ENCODE results near the gene BCAR3.

Gene BCAR3

GRCh38 chr1:93578911-93579825 is 102.5 kb downstream of the BCAR3 start:
- H3K79me1 ChIP-seq (replicated peaks; ENCODE audit: low read length, poor library complexity, severe bottlenecking) = peaks cover 48% of the 10 kb centered on the region
- H2BK120ac ChIP-seq (ENCODE audit: low read depth, low read length) = no peak overlapping the region
- no peak overlapping the region for H2AFZ ChIP-seq (ENCODE audit: low read depth, low read length)
- H2AK5ac ChIP-seq (ENCODE audit: low read length, severe bottlenecking) = peak overlapping the region; percentile 30
- 90% methylated on average over 11 of the region's 11 CpGs for WGBS
- H3K4me2 ChIP-seq (ENCODE audit: low read length, poor library complexity, severe bottlenecking) = no peak overlapping the region
- H3K14ac ChIP-seq (ENCODE audit: low read length in 2 of 2) = peak overlapping the region in 1 of 2 experiments; percentile 59
- peak overlapping the region; percentile 70 for H3K27ac ChIP-seq (ENCODE audit: low read length, poor library complexity, severe bottlenecking)
- H3K23ac ChIP-seq (ENCODE audit: low read length in 2 of 2) = no peak overlapping the region
- peak overlapping the region; percentile 89 for H2BK15ac ChIP-seq (ENCODE audit: low read depth, poor library complexity, severe bottlenecking)
- H3K4ac ChIP-seq (ENCODE audit: low read depth in 1 of 2, low read length in 2 of 2) = peak overlapping the region; percentile 24 to 57
- DNase-seq = no peak
- H3K36me3 ChIP-seq (ENCODE audit: control insufficient read depth in 1 of 2, insufficient read depth in 2 of 2, low read depth in 1 of 2, low read length in 2 of 2) = peaks cover 67 to 96% of the 10 kb centered on the region in 2 experiments
- peak overlapping the region; percentile 76 for H4K8ac ChIP-seq (ENCODE audit: low read length)
- H2BK12ac ChIP-seq (ENCODE audit: low read length in 2 of 2) = peak overlapping the region; percentile 11 to 56
- H3K4me1 ChIP-seq (ENCODE audit: control insufficient read depth, insufficient read depth, low read depth, low read length) = peaks cover 32% of the 10 kb centered on the region
- H3K4me3 ChIP-seq (ENCODE audit: insufficient read depth in 1 of 2, low read depth in 1 of 2, low read length in 2 of 2) = no peak overlapping the region
- H3K9ac ChIP-seq (ENCODE audit: low read length) = peak overlapping the region; percentile 64
- H3K9me3 ChIP-seq (ENCODE audit: control insufficient read depth, low read length) = no peaks in the 10 kb centered on the region
- H3K27me3 ChIP-seq (ENCODE audit: control insufficient read depth in 1 of 2, insufficient read depth in 1 of 2, low read length in 2 of 2) = no peaks in the 10 kb centered on the region
- no peak overlapping the region for H2BK5ac ChIP-seq (ENCODE audit: low read depth, low read length, poor library complexity, severe bottlenecking)
- peak overlapping the region; percentile 42 to 74 for H3K18ac ChIP-seq (ENCODE audit: low read depth in 1 of 2, low read length in 2 of 2)
- H4K91ac ChIP-seq (ENCODE audit: low read length) = peak overlapping the region; percentile 76

DNA sequence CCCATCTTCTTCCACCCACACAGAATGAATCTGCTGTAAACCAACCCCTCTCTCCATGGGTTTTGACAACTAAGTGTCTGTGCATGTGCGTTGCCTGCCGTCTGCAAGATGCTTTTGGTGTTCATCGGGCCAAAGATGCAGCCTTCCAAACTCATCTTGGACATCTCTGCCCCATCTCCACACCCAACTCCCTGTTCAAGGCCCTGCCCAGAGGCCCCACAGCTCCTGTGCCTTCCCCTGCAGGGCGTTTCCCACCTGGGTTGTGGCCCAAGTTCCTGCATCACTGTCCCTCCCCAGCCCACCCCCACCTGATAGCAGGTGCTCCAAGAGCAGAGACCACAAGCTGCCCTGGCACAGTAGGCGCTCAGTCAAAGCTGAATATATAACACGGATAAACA is 103.2 kb downstream of the BCAR3 start:
- no peaks in the 10 kb centered on the region for H3K27me3 ChIP-seq (ENCODE audit: control insufficient read depth in 1 of 2, insufficient read depth in 1 of 2, low read length in 2 of 2)
- peaks cover 32% of the 10 kb centered on the region for H3K4me1 ChIP-seq (ENCODE audit: control insufficient read depth, insufficient read depth, low read depth, low read length)
- H2AFZ ChIP-seq (ENCODE audit: low read depth, low read length) = no peak overlapping the region
- H3K9ac ChIP-seq (ENCODE audit: low read length) = no peak overlapping the region
- H4K8ac ChIP-seq (ENCODE audit: low read length) = no peak overlapping the region
- no peak overlapping the region for H3K14ac ChIP-seq (ENCODE audit: low read length in 2 of 2)
- H3K9me3 ChIP-seq (ENCODE audit: control insufficient read depth, low read length) = no peaks in the 10 kb centered on the region
- H2AK5ac ChIP-seq (ENCODE audit: low read length, severe bottlenecking) = no peak overlapping the region
- H3K4me3 ChIP-seq (ENCODE audit: insufficient read depth in 1 of 2, low read depth in 1 of 2, low read length in 2 of 2) = no peak overlapping the region
- peaks cover 62 to 94% of the 10 kb centered on the region in 2 experiments for H3K36me3 ChIP-seq (ENCODE audit: control insufficient read depth in 1 of 2, insufficient read depth in 2 of 2, low read depth in 1 of 2, low read length in 2 of 2)
- no peak overlapping the region for H3K27ac ChIP-seq (ENCODE audit: low read length, poor library complexity, severe bottlenecking)
- no peak overlapping the region for H3K4me2 ChIP-seq (ENCODE audit: low read length, poor library complexity, severe bottlenecking)
- H3K4ac ChIP-seq (ENCODE audit: low read depth in 1 of 2, low read length in 2 of 2) = no peak overlapping the region
- peaks cover 45% of the 10 kb centered on the region for H3K79me1 ChIP-seq (replicated peaks; ENCODE audit: low read length, poor library complexity, severe bottlenecking)
- H3K18ac ChIP-seq (ENCODE audit: low read depth in 1 of 2, low read length in 2 of 2) = no peak overlapping the region
- no peak for DNase-seq
- no peak overlapping the region for H2BK12ac ChIP-seq (ENCODE audit: low read length in 2 of 2)
- no peak overlapping the region for H2BK5ac ChIP-seq (ENCODE audit: low read depth, low read length, poor library complexity, severe bottlenecking)
- H2BK15ac ChIP-seq (ENCODE audit: low read depth, poor library complexity, severe bottlenecking) = no peak overlapping the region
- H3K23ac ChIP-seq (ENCODE audit: low read length in 2 of 2) = no peak overlapping the region
- no peak overlapping the region for H4K91ac ChIP-seq (ENCODE audit: low read length)
- no peak overlapping the region for H2BK120ac ChIP-seq (ENCODE audit: low read depth, low read length)
- 95% methylated on average over 6 of the region's 6 CpGs for WGBS

GRCh38 chr1:93577536-93578432 is 103.9 kb downstream of the BCAR3 start:
- no peak overlapping the region for H2BK120ac ChIP-seq (ENCODE audit: low read depth, low read length)
- no peak overlapping the region for H2AK5ac ChIP-seq (ENCODE audit: low read length, severe bottlenecking)
- 95% methylated on average over 17 of the region's 18 CpGs for WGBS
- no peaks in the 10 kb centered on the region for H3K9me3 ChIP-seq (ENCODE audit: control insufficient read depth, low read length)
- no peak overlapping the region for H3K14ac ChIP-seq (ENCODE audit: low read length in 2 of 2)
- H3K4me1 ChIP-seq (ENCODE audit: control insufficient read depth, insufficient read depth, low read depth, low read length) = peaks cover 32% of the 10 kb centered on the region
- no peak for DNase-seq
- H3K27me3 ChIP-seq (ENCODE audit: control insufficient read depth in 1 of 2, insufficient read depth in 1 of 2, low read length in 2 of 2) = no peaks in the 10 kb centered on the region
- H3K4me3 ChIP-seq (ENCODE audit: insufficient read depth in 1 of 2, low read depth in 1 of 2, low read length in 2 of 2) = no peak overlapping the region
- no peak overlapping the region for H2BK5ac ChIP-seq (ENCODE audit: low read depth, low read length, poor library complexity, severe bottlenecking)
- peak overlapping the region in 1 of 2 experiments; percentile 3 for H3K18ac ChIP-seq (ENCODE audit: low read depth in 1 of 2, low read length in 2 of 2)
- no peak overlapping the region for H2AFZ ChIP-seq (ENCODE audit: low read depth, low read length)
- H3K23ac ChIP-seq (ENCODE audit: low read length in 2 of 2) = no peak overlapping the region
- H3K79me1 ChIP-seq (replicated peaks; ENCODE audit: low read length, poor library complexity, severe bottlenecking) = peaks cover 40% of the 10 kb centered on the region
- no peak overlapping the region for H3K27ac ChIP-seq (ENCODE audit: low read length, poor library complexity, severe bottlenecking)
- peak overlapping the region in 1 of 2 experiments; percentile 24 for H3K4ac ChIP-seq (ENCODE audit: low read depth in 1 of 2, low read length in 2 of 2)
- no peak overlapping the region for H4K91ac ChIP-seq (ENCODE audit: low read length)
- no peak overlapping the region for H2BK15ac ChIP-seq (ENCODE audit: low read depth, poor library complexity, severe bottlenecking)
- H3K9ac ChIP-seq (ENCODE audit: low read length) = peak overlapping the region; percentile 68
- H2BK12ac ChIP-seq (ENCODE audit: low read length in 2 of 2) = no peak overlapping the region
- H3K4me2 ChIP-seq (ENCODE audit: low read length, poor library complexity, severe bottlenecking) = no peak overlapping the region
- peaks cover 58 to 94% of the 10 kb centered on the region in 2 experiments for H3K36me3 ChIP-seq (ENCODE audit: control insufficient read depth in 1 of 2, insufficient read depth in 2 of 2, low read depth in 1 of 2, low read length in 2 of 2)
- no peak overlapping the region for H4K8ac ChIP-seq (ENCODE audit: low read length)

GRCh38 chr1:93576746-93577145 is 104.9 kb downstream of the BCAR3 start:
- Histone ChIP-seq H3K9me3 (ENCODE audit: control insufficient read depth, low read length) (no peaks in the 10 kb centered on the region), H3K9ac (ENCODE audit: low read length) (peak overlapping the region; percentile 68), H3K79me1 (replicated peaks; ENCODE audit: low read length, poor library complexity, severe bottlenecking) (peaks cover 37% of the 10 kb centered on the region), H3K27me3 (ENCODE audit: control insufficient read depth in 1 of 2, insufficient read depth in 1 of 2, low read length in 2 of 2) (no peaks in the 10 kb centered on the region), H2BK15ac (ENCODE audit: low read depth, poor library complexity, severe bottlenecking) (no peak overlapping the region), H4K91ac (ENCODE audit: low read length) (no peak overlapping the region), H2BK120ac (ENCODE audit: low read depth, low read length) (no peak overlapping the region), H2AFZ (ENCODE audit: low read depth, low read length) (no peak overlapping the region), H3K23ac (ENCODE audit: low read length in 2 of 2) (no peak overlapping the region), H3K18ac (ENCODE audit: low read depth in 1 of 2, low read length in 2 of 2) (no peak overlapping the region), H3K4me2 (ENCODE audit: low read length, poor library complexity, severe bottlenecking) (no peak overlapping the region), H2BK12ac (ENCODE audit: low read length in 2 of 2) (no peak overlapping the region), H3K36me3 (ENCODE audit: control insufficient read depth in 1 of 2, insufficient read depth in 2 of 2, low read depth in 1 of 2, low read length in 2 of 2) (peaks cover 58 to 94% of the 10 kb centered on the region in 2 experiments), H3K27ac (ENCODE audit: low read length, poor library complexity, severe bottlenecking) (no peak overlapping the region), H3K14ac (ENCODE audit: low read length in 2 of 2) (no peak overlapping the region), H2BK5ac (ENCODE audit: low read depth, low read length, poor library complexity, severe bottlenecking) (no peak overlapping the region), H3K4me3 (ENCODE audit: insufficient read depth in 1 of 2, low read depth in 1 of 2, low read length in 2 of 2) (no peak overlapping the region), H4K8ac (ENCODE audit: low read length) (no peak overlapping the region), H3K4ac (ENCODE audit: low read depth in 1 of 2, low read length in 2 of 2) (no peak overlapping the region), H3K4me1 (ENCODE audit: control insufficient read depth, insufficient read depth, low read depth, low read length) (peaks cover 32% of the 10 kb centered on the region), H2AK5ac (ENCODE audit: low read length, severe bottlenecking) (no peak overlapping the region)
- 100% methylated on average over 2 of the region's 2 CpGs for WGBS
- DNase-seq = no peak

All from mesenchymal stem cell (in vitro differentiated cells and primary cell).